GM23248 (cell line): Measurements from ENCODE around the gene ELMO1. TPM values are rescaled to one million over a fixed set of nuclear protein-coding genes. Genes with fewer than 3 reads are reported as not detected.

Experiments used
- DNase-seq: peaks from one replicate; pipeline ENCODE4 v3.0.0-alpha.2; 2015
- H2AFZ ChIP-seq: fragments of 200-600 bp; sonication (generic); 2 replicates; pipeline ENCODE4 v1.6.1; 2016; ENCODE audit warnings: antibody characterized with exemption
- H3F3A ChIP-seq: fragments of 200-600 bp; sonication (generic); 2 replicates; pipeline ENCODE4 v1.6.1; 2016; ENCODE audit warnings: mild to moderate bottlenecking, antibody characterized with exemption, mixed run types; ENCODE audit not compliant: insufficient read depth
- H3K27ac ChIP-seq: fragments of 200-600 bp; sonication (generic); 2 replicates; pipeline ENCODE4 v1.5.1; 2016; ENCODE audit warnings: mild to moderate bottlenecking
- H3K27me3 ChIP-seq: fragments of 200-600 bp; sonication (generic); replicated peaks from 2 replicates; pipeline ENCODE4 v1.6.1; 2016; ENCODE audit warnings: mild to moderate bottlenecking; ENCODE audit not compliant: insufficient read depth
- H3K36me3 ChIP-seq: fragments of 200-600 bp; sonication (generic); 2 replicates; pipeline ENCODE4 v1.6.1; 2016; ENCODE audit warnings: low read depth, mild to moderate bottlenecking
- H3K4me1 ChIP-seq: fragments of 200-600 bp; sonication (generic); 2 replicates; pipeline ENCODE4 v1.6.1; 2016; ENCODE audit warnings: mild to moderate bottlenecking; ENCODE audit not compliant: insufficient read depth
- H3K4me2 ChIP-seq: fragments of 200-600 bp; sonication (generic); one replicate; pipeline ENCODE4 v1.6.1; 2016; ENCODE audit warnings: mild to moderate bottlenecking; ENCODE audit not compliant: unreplicated experiment
- H3K4me3 ChIP-seq: fragments of 200-600 bp; sonication (generic); 2 replicates; pipeline ENCODE4 v1.5.1; 2016; ENCODE audit warnings: mild to moderate bottlenecking
- H3K79me2 ChIP-seq: fragments of 200-600 bp; sonication (generic); 2 replicates; pipeline ENCODE4 v1.6.1; 2016; ENCODE audit warnings: mild to moderate bottlenecking; ENCODE audit not compliant: insufficient read depth
- H3K9ac ChIP-seq: fragments of 200-600 bp; sonication (generic); 2 replicates; pipeline ENCODE4 v1.6.1; 2016; ENCODE audit warnings: mild to moderate bottlenecking
- H3K9me2 ChIP-seq: fragments of 200-600 bp; sonication (generic); 2 replicates; pipeline ENCODE4 v1.6.1; 2016; ENCODE audit warnings: mixed run types, mild to moderate bottlenecking, moderate library complexity; ENCODE audit not compliant: insufficient read depth
- H3K9me3 ChIP-seq: fragments of 200-600 bp; sonication (generic); one replicate; pipeline ENCODE4 v1.6.1; 2017; ENCODE audit warnings: low read depth
- H4K20me1 ChIP-seq: fragments of 200-600 bp; sonication (generic); 2 replicates; pipeline ENCODE4 v1.6.0; 2016; ENCODE audit not compliant: insufficient read depth
- EZH2 ChIP-seq: fragments of 200-600 bp; sonication (generic); IDR thresholded peaks from 2 replicates; pipeline ENCODE4 v1.6.1; 2018; ENCODE audit warnings: antibody characterized with exemption, mild to moderate bottlenecking; ENCODE audit not compliant: insufficient read depth, poor library complexity, severe bottlenecking
- EZH2phosphoT487 ChIP-seq: fragments of 200-600 bp; sonication (generic); IDR thresholded peaks from 2 replicates; pipeline ENCODE4 v1.6.1; 2018; ENCODE audit warnings: antibody characterized with exemption, moderate library complexity, mild to moderate bottlenecking, low read depth; ENCODE audit not compliant: insufficient read depth
- WGBS, 2 experiments: methylation state at CpG; one replicate each; pipeline ENCODE4 v1.1.6; 2015 to 2017; ENCODE audit warnings: low lambda C conversion rate in 2 of 2, low coverage in 1 of 2; ENCODE audit errors: missing lambda C conversion rate in 2 of 2; 5-methylcytosine and 5-hydroxymethylcytosine counted together
- in situ Hi-C: fragments of 300-500 bp; cut with MboI; formaldehyde crosslinking; loops from 2 replicates; pipeline ENCODE4 v1.15.0; 2020
- polyA plus RNA-seq: library from polyadenylated mRNA; unstranded; fragments of >200 nt; fragmentation: Nextera tagmentation; extraction: Ambion mirVana; gene quantifications from 2 replicates; pipeline ENCODE4 v1.2.1, GENCODE V29; 2016
- total RNA-seq: library from RNA; depleted of rRNA; stranded (reverse); fragments of >200 nt; shearing (Covaris generic); gene quantifications from 2 replicates; pipeline ENCODE4 v1.2.3, GENCODE V29; 2014

Gene ELMO1
- total and polyA plus RNA-seq, 2 experiments from 2014 or later, result not detected

- H3K27me3 ChIP-seq, result no peaks in the 10 kb centered on the region
- H4K20me1 ChIP-seq, result no peaks in the 10 kb centered on the region
- DNase-seq, result no peak
- H3K27ac ChIP-seq, result no peak overlapping the region
- peaks cover 13% of the 10 kb centered on the region; the same call in 1 of the 2 replicates for H3F3A ChIP-seq
- no peaks in the 10 kb centered on the region for H3K79me2 ChIP-seq
- no peak overlapping the region for H2AFZ ChIP-seq
- in situ Hi-C loops, result no loop called here
- H3K9me3 ChIP-seq, result no peaks in the 10 kb centered on the region
- no peaks in the 10 kb centered on the region for H3K36me3 ChIP-seq
- no peaks in the 10 kb centered on the region for H3K4me1 ChIP-seq
- no peak overlapping the region for H3K9ac ChIP-seq
- H3K4me3 ChIP-seq, result no peak overlapping the region
- H3K4me2 ChIP-seq, result no peak overlapping the region
- WGBS, 2 experiments, result 82 to 84% methylated on average over 9 of the region's 9 CpGs
- no peaks in the 10 kb centered on the region for H3K9me2 ChIP-seq
- TF ChIP-seq EZH2phosphoT487, result no peak
- no peak for TF ChIP-seq EZH2
Measured at GRCh38 chr7:36823353-36823752, 625.3 kb downstream of the ELMO1 start.

GRCh38 chr7:36821617-36822016, 627.0 kb downstream of the ELMO1 start:
- Histone ChIP-seq H3K9me2 (no peaks in the 10 kb centered on the region), H3K36me3 (no peaks in the 10 kb centered on the region), H4K20me1 (no peaks in the 10 kb centered on the region), H2AFZ (no peak overlapping the region), H3K79me2 (no peaks in the 10 kb centered on the region), H3K27ac (no peak overlapping the region), H3F3A (peaks cover 13% of the 10 kb centered on the region; the same call in 1 of the 2 replicates), H3K4me1 (no peaks in the 10 kb centered on the region), H3K9me3 (no peaks in the 10 kb centered on the region), H3K4me3 (no peak overlapping the region), H3K27me3 (no peaks in the 10 kb centered on the region), H3K4me2 (no peak overlapping the region), H3K9ac (no peak overlapping the region)
- in situ Hi-C loops, result no loop called here
- no peak for DNase-seq
- TF ChIP-seq EZH2phosphoT487 (no peak), EZH2 (no peak)

GRCh38 chr7:36820527-36821170, 628.0 kb downstream of the ELMO1 start:
- no peaks in the 10 kb centered on the region for H3K4me1 ChIP-seq
- H3K4me2 ChIP-seq, result no peak overlapping the region
- no peaks in the 10 kb centered on the region for H3K79me2 ChIP-seq
- H4K20me1 ChIP-seq, result no peaks in the 10 kb centered on the region
- peak; percentile 47 for DNase-seq
- H3K4me3 ChIP-seq, result no peak overlapping the region
- H3K27ac ChIP-seq, result no peak overlapping the region
- no peaks in the 10 kb centered on the region for H3K9me3 ChIP-seq
- no peak overlapping the region for H2AFZ ChIP-seq
- TF ChIP-seq EZH2 (no peak), EZH2phosphoT487 (no peak)
- no peak overlapping the region for H3K9ac ChIP-seq
- H3K9me2 ChIP-seq, result no peaks in the 10 kb centered on the region
- peaks cover 13% of the 10 kb centered on the region; the same call in 1 of the 2 replicates for H3F3A ChIP-seq
- no peaks in the 10 kb centered on the region for H3K36me3 ChIP-seq
- in situ Hi-C loops, result no loop called here
- H3K27me3 ChIP-seq, result no peaks in the 10 kb centered on the region

- Histone ChIP-seq H3K27me3 (no peaks in the 10 kb centered on the region), H3K27ac (no peak overlapping the region), H3F3A (peaks cover 13% of the 10 kb centered on the region; the same call in 1 of the 2 replicates), H2AFZ (no peak overlapping the region), H3K9me2 (no peaks in the 10 kb centered on the region), H3K9ac (no peak overlapping the region), H4K20me1 (no peaks in the 10 kb centered on the region), H3K4me2 (no peak overlapping the region), H3K79me2 (no peaks in the 10 kb centered on the region), H3K4me1 (no peaks in the 10 kb centered on the region), H3K4me3 (no peak overlapping the region), H3K9me3 (no peaks in the 10 kb centered on the region), H3K36me3 (no peaks in the 10 kb centered on the region)
- no peak for DNase-seq
- 23 to 26% methylated on average over 1 of the region's 1 CpG for WGBS, 2 experiments
- in situ Hi-C loops, result no loop called here
- TF ChIP-seq EZH2phosphoT487, result no peak
- TF ChIP-seq EZH2, result no peak
Measured at GRCh38 chr7:36819639-36820038, 629.0 kb downstream of the ELMO1 start.

- no peak overlapping the region for H2AFZ ChIP-seq
- TF ChIP-seq EZH2phosphoT487 (no peak), EZH2 (no peak)
Measured at GRCh38 chr7:36814311-36814710, 634.4 kb downstream of the ELMO1 start.

More at GRCh38 chr7:36814311-36814710, 634.4 kb downstream of the ELMO1 start:
- Histone ChIP-seq H3K27ac (no peak overlapping the region), H3K4me1 (no peaks in the 10 kb centered on the region), H3K4me3 (no peak overlapping the region), H3K79me2 (no peaks in the 10 kb centered on the region), H3K9ac (no peak overlapping the region), H4K20me1 (no peaks in the 10 kb centered on the region), H3K9me3 (no peaks in the 10 kb centered on the region), H3K27me3 (no peaks in the 10 kb centered on the region), H3F3A (no peaks in the 10 kb centered on the region), H3K36me3 (no peaks in the 10 kb centered on the region), H3K4me2 (no peak overlapping the region), H3K9me2 (no peaks in the 10 kb centered on the region)
- no peak for DNase-seq
- 17 to 25% methylated on average over 4 of the region's 4 CpGs for WGBS, 2 experiments
- in situ Hi-C loops, result no loop called here
